ENCODE results near the gene CCDC201.

Gene CCDC201, protein sequence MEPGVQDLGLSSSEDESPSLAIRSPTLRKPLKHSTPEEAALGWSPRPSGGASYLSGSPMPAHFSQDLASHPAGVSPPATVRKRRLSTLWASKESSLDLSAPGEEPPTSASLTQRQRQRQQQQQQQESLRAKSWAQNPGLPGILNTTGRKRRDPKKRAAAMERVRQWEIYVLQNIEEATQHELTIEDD

GRCh38 chr7:45873035-45873354 lies at the start of gene CCDC201:
Gene CCDC201 (minus strand): TSS chr7:45873082. CDS start chr7:45873007, 75 bp downstream.
- DNase-seq (ENCODE audit: low spot score), result no peak

- peak; percentile 40 for DNase-seq (ENCODE audit: low spot score)
Observed at GRCh38 chr7:45921699-45922519, 49.0 kb upstream of the CCDC201 start.

- no peak for DNase-seq (ENCODE audit: low spot score)
Observed at GRCh38 chr7:45921381-45921698, 48.5 kb upstream of the CCDC201 start.

DNA sequence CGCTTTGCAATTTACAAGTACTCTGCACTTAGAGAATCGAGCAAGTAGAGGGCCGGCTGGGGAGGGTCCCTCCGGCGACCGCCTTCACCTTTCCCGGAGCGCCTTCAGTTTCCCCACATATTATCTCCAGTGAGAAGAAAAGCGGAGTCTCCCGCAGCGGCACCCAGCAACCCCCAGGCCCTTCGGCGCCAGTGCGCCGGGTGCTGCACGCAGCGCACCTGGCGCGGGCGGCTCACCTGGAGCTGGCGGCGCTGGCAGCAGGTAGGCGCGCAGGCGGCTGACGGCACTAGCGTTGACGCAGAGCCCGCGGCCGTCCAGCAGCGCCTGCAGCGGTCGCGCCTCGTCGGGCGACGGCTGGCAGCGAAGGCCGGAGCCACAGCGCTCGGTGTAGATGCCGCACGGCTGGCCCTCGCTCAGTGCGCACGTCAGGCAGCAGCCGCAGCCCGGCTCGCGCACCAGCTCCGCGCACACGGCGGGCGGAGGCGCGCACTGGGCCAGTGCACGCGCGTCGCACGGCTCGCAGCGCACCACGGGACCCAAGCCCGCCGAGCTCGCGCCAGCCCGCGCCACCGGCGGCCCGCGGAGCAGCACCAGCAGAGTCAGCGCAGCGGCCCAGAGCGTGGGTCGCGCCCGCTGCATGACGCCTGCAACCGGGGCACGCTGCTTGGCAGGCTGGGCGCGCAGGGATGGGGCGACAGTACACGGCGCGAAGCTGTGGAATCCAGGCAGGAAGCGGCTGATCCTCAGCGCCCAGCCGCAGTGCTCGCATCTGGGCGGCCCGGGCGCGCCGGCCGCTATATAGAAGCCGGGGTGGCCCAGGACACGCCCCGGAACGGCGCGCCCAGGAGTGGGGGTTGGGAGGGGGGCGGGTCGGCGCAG lies 47.9 kb upstream of the CCDC201 start, which contains the start of gene IGFBP3:
Gene IGFBP3 (minus strand): TSS at position 771 of the 879 bp plus-strand sequence. CDS start 132 bp downstream, at position 639.
- no peak for DNase-seq (ENCODE audit: low spot score)

GRCh38 chr7:45919993-45920459 lies 47.1 kb upstream of the CCDC201 start:
- DNase-seq (ENCODE audit: low spot score), result no peak

- DNase-seq (ENCODE audit: low spot score), result no peak
Observed at GRCh38 chr7:45919231-45919784, 46.4 kb upstream of the CCDC201 start.

DNA sequence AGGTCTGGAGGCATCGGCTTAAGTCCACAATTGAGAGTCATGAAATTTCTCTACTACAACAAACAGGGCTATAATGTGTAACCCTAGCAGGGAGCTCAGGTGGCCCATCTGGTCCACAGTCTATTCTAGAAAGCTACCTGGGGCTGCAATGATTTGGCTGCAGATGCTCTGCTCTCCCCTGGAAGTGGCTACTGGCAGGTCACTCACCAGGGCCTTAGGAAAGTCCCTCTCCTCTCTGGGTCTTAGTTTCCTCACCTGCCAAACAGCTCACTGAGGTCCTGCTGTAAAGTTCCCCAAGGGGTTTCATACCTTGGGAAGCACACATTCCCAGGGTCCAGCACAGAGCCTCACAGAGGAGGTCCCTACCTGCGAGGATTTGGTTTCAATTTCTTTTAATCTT lies 45.7 kb upstream of the CCDC201 start:
- DNase-seq (ENCODE audit: low spot score), result no peak

DNA sequence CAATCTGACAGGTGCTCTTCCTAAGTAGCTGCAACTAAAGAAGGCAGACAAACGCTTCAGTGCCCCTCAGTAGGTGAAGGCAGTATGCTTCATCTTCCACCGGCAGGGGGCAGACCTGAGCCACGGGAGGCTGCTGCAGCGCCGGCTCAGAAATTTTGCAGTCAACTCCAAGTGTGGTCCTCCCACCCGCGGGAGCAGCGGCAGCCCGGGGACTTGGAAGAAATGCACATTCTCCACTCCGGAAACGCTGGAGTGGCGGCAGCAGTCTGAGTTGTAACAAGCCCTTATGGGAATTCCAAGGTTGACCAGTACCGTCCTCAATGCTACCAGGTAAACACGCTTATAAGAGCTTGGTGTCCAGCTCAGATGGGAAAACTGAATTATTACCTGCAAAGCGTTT lies 44.8 kb upstream of the CCDC201 start:
- DNase-seq (ENCODE audit: low spot score), result peak; percentile 42

GRCh38 chr7:45917064-45917463 lies 44.2 kb upstream of the CCDC201 start:
- no peak for DNase-seq (ENCODE audit: low spot score)

DNA sequence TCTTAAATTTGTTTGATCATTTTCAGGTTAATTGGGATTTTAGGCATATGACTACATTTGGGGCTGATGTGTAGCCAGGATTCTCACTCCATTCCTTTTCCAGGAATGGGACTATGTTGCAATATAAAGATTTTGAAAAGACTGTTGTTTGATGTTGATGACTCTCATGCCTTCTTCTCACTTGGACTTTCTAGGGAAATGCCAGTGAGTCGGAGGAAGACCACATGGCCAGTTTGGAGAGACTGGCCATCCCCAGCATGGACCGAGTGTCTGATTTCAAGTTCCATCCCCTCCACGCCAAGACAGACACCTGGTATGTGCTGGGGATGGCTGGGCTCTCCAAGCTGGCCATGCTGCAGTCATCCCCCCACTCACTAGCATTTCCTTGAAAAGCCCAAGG lies 42.7 kb upstream of the CCDC201 start:
- no peak for DNase-seq (ENCODE audit: low spot score)

GRCh38 chr7:45914911-45915310 lies 42.0 kb upstream of the CCDC201 start:
- DNase-seq (ENCODE audit: low spot score), result no peak

- DNase-seq (ENCODE audit: low spot score), result no peak
Observed at GRCh38 chr7:45912972-45913371, 40.1 kb upstream of the CCDC201 start.

- no peak for DNase-seq (ENCODE audit: low spot score)
Observed at GRCh38 chr7:45911311-45911710, 38.4 kb upstream of the CCDC201 start.

GRCh38 chr7:45910855-45911254 lies 38.0 kb upstream of the CCDC201 start:
- no peak for DNase-seq (ENCODE audit: low spot score)

- DNase-seq (ENCODE audit: low spot score), result no peak
Observed at GRCh38 chr7:45909561-45909960, 36.7 kb upstream of the CCDC201 start.

DNA sequence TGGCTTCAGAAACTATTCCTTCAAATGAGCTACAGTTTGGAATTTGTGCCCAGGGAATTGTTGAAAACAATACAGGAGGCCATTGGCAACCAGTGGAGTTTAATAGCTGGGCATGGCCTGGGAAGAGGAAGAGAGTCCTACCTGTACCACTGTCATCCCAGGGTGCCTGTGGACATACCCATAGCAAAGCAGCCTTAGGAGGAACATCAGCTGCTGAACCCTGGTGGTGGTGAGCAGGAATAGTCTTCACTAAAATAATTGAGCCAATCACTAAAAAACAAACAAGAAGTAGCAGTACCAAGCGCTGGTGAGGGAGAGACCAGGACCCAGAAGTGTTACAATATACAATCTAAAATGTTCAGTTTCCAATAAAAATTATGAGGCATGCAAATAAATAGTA lies 29.9 kb upstream of the CCDC201 start:
- DNase-seq (ENCODE audit: low spot score), result no peak

- no peak for DNase-seq (ENCODE audit: low spot score)
Observed at GRCh38 chr7:45901566-45901965, 28.7 kb upstream of the CCDC201 start.

- no peak for DNase-seq (ENCODE audit: low spot score)
Observed at GRCh38 chr7:45898222-45898621, 25.3 kb upstream of the CCDC201 start.

- no peak for DNase-seq (ENCODE audit: low spot score)
Observed at GRCh38 chr7:45897042-45897690, 24.3 kb upstream of the CCDC201 start.

GRCh38 chr7:45894665-45895062 lies 21.8 kb upstream of the CCDC201 start:
- DNase-seq (ENCODE audit: low spot score), result no peak

GRCh38 chr7:45893996-45894664 lies 21.2 kb upstream of the CCDC201 start:
- no peak for DNase-seq (ENCODE audit: low spot score)
